PC-3 (cell line): ENCODE results near the gene TTC23.

Source experiments
- CTCF ChIP-seq: fragments of 300-600 bp; sonication (generic); conservative IDR thresholded peaks from 2 replicates; pipeline ENCODE4 v1.5.1; 2017; ENCODE audit warnings: antibody characterized with exemption, low read depth, mild to moderate bottlenecking, low read length
- EZH2 ChIP-seq: fragments of 300-600 bp; sonication (generic); IDR thresholded peaks from one replicate; pipeline ENCODE4 v1.6.1; 2017; ENCODE audit warnings: antibody characterized with exemption, mild to moderate bottlenecking, low read length; ENCODE audit not compliant: unreplicated experiment
- EZH2phosphoT487 ChIP-seq: fragments of 300-600 bp; sonication (generic); IDR thresholded peaks from 2 replicates; pipeline ENCODE4 v1.6.1; 2018; ENCODE audit warnings: mild to moderate bottlenecking, antibody characterized with exemption, low read length, borderline replicate concordance

GRCh38 chr15:99268431-99268830, 19.1 kb upstream of the TTC23 start:
- TF ChIP-seq CTCF = no peak
- no peak for TF ChIP-seq EZH2
- TF ChIP-seq EZH2phosphoT487 = no peak
